ENCODE measurements around the gene ZNF516.

Gene ZNF516

GRCh38 chr18:76433788-76434187, 61.3 kb downstream of the ZNF516 start:
- Histone ChIP-seq H3K27me3 (ENCODE audit: insufficient read depth, poor library complexity, severe bottlenecking) (no peaks in the 10 kb centered on the region), H3K4me3 (replicated peaks; ENCODE audit: insufficient read depth, low read length) (no peak overlapping the region), H3K27ac (replicated peaks) (no peak overlapping the region)
- no peak for DNase-seq (ENCODE audit: low read depth in 1 of 2, low spot score in 1 of 2)
- no peak for TF ChIP-seq SPI1 (IDR thresholded peaks at IDR 0.05; ENCODE audit: borderline replicate concordance, low read depth)
- TF ChIP-seq REST (IDR thresholded peaks at IDR 0.05; ENCODE audit: insufficient replicate concordance, low read depth): no peak
- TF ChIP-seq POLR2AphosphoS5 (IDR thresholded peaks at IDR 0.05; ENCODE audit: low read depth): no peak; the same call in 1 of the 2 replicates
- no peak for TF ChIP-seq CTCF (IDR thresholded peaks at IDR 0.05; ENCODE audit: insufficient read depth, low read length)
- TF ChIP-seq GABPA (IDR thresholded peaks at IDR 0.05; ENCODE audit: low read depth): no peak

GRCh38 chr18:76432970-76433767, 61.9 kb downstream of the ZNF516 start:
- no peak for DNase-seq (ENCODE audit: low read depth in 1 of 2, low spot score in 1 of 2)
- Histone ChIP-seq H3K27ac (replicated peaks) (no peak overlapping the region), H3K27me3 (ENCODE audit: insufficient read depth, poor library complexity, severe bottlenecking) (no peaks in the 10 kb centered on the region), H3K4me3 (replicated peaks; ENCODE audit: insufficient read depth, low read length) (no peak overlapping the region)
- TF ChIP-seq REST (IDR thresholded peaks at IDR 0.05; ENCODE audit: insufficient replicate concordance, low read depth) (no peak), CTCF (IDR thresholded peaks at IDR 0.05; ENCODE audit: insufficient read depth, low read length) (no peak), GABPA (IDR thresholded peaks at IDR 0.05; ENCODE audit: low read depth) (no peak), SPI1 (IDR thresholded peaks at IDR 0.05; ENCODE audit: borderline replicate concordance, low read depth) (no peak), POLR2AphosphoS5 (IDR thresholded peaks at IDR 0.05; ENCODE audit: low read depth) (no peak)

- no peak for DNase-seq (ENCODE audit: low read depth in 1 of 2, low spot score in 1 of 2)
- no peak for TF ChIP-seq SPI1 (IDR thresholded peaks at IDR 0.05; ENCODE audit: borderline replicate concordance, low read depth)
- no peak for TF ChIP-seq POLR2AphosphoS5 (IDR thresholded peaks at IDR 0.05; ENCODE audit: low read depth)
- TF ChIP-seq GABPA (IDR thresholded peaks at IDR 0.05; ENCODE audit: low read depth): no peak
- TF ChIP-seq CTCF (IDR thresholded peaks at IDR 0.05; ENCODE audit: insufficient read depth, low read length): no peak
- TF ChIP-seq REST (IDR thresholded peaks at IDR 0.05; ENCODE audit: insufficient replicate concordance, low read depth): no peak
- H3K27ac ChIP-seq (replicated peaks): no peak overlapping the region
- H3K4me3 ChIP-seq (replicated peaks; ENCODE audit: insufficient read depth, low read length): no peak overlapping the region
- H3K27me3 ChIP-seq (ENCODE audit: insufficient read depth, poor library complexity, severe bottlenecking): no peaks in the 10 kb centered on the region
These were observed 62.7 kb downstream of the ZNF516 start for GRCh38 chr18:76432274-76432755.
